Panc1 (cell line): ENCODE results near the gene DCHS2. TPM values are rescaled to one million over a fixed set of nuclear protein-coding genes. Genes with fewer than 3 reads are reported as not detected.

Experiments
- ATAC-seq: fragments of 200-7000 bp; cut with Tn5 transposase; 2 replicates; pipeline ENCODE4 v1.9.1; 2020; ENCODE audit warnings: mild to moderate bottlenecking, moderate library complexity
- BruUV-seq: library from RNA; stranded (reverse); fragments of 400-500 nt; replicated peaks from 2 replicates; lab custom pipeline; 2021; lab: Mats Ljungman, UMichigan
- CTCF ChIA-PET: fragments of 300-600 bp; sonication (Branson Sonifier 250); formaldehyde crosslinking; loops from one replicate; lab custom pipeline; 2022; ENCODE audit warnings: antibody characterized with exemption; lab: Charles Lee
- POLR2A ChIA-PET: fragments of 300-600 bp; sonication (Branson Sonifier 250); formaldehyde crosslinking; loops from one replicate; lab custom pipeline; 2022; ENCODE audit warnings: antibody characterized with exemption; lab: Charles Lee
- DNase-seq: peaks from one replicate; pipeline ENCODE4 v3.0.0-alpha.2; 2010; ENCODE audit warnings: low read depth, low spot score
- H3K27ac ChIP-seq: 2 replicates; pipeline ENCODE4 v1.5.1; 2011; ENCODE audit warnings: mild to moderate bottlenecking, low read length, inconsistent platforms
- H3K27me3 ChIP-seq: fragments of 200-500 bp; sonication (Bioruptor generic); 2 replicates; pipeline ENCODE4 v1.6.0; 2014; ENCODE audit warnings: low read length, inconsistent platforms; ENCODE audit not compliant: control insufficient read depth, insufficient read depth
- H3K36me3 ChIP-seq: fragments of 200-500 bp; sonication (Bioruptor generic); 2 replicates; pipeline ENCODE4 v1.5.1; 2014; ENCODE audit warnings: inconsistent platforms, mild to moderate bottlenecking, low read length, moderate library complexity; ENCODE audit not compliant: control insufficient read depth, insufficient read depth
- H3K4me1 ChIP-seq: 2 replicates; pipeline ENCODE4 v1.5.1; 2011; ENCODE audit warnings: inconsistent platforms, mild to moderate bottlenecking, low read length, moderate library complexity; ENCODE audit not compliant: control insufficient read depth, insufficient read depth
- H3K4me3 ChIP-seq, 2 experiments: 2 replicates each; pipeline ENCODE4 v1.5.1; 2011 to 2012; ENCODE audit warnings: low read depth in 2 of 2, low read length in 2 of 2, mild to moderate bottlenecking in 2 of 2, inconsistent platforms in 1 of 2, moderate library complexity in 1 of 2
- H3K9me3 ChIP-seq: fragments of 200-500 bp; sonication (Bioruptor generic); 2 replicates; pipeline ENCODE4 v1.5.1; 2014; ENCODE audit warnings: low read depth, mild to moderate bottlenecking, inconsistent platforms, low read length, moderate library complexity; ENCODE audit not compliant: control insufficient read depth, insufficient read depth
- CTCF ChIP-seq: fragments of 450-650 bp; IDR thresholded peaks from 2 replicates; pipeline ENCODE4 v1.5.1; 2017; ENCODE audit warnings: mild to moderate bottlenecking
- POLR2AphosphoS5 ChIP-seq: IDR thresholded peaks from 2 replicates; pipeline ENCODE4 v1.6.1; 2012; ENCODE audit warnings: mild to moderate bottlenecking, low read depth, low read length, moderate library complexity
- REST ChIP-seq, 2 experiments: IDR thresholded peaks; 2 replicates each; pipeline ENCODE4 v1.6.1; 2011 to 2012; ENCODE audit warnings: low read depth in 2 of 2, control low read depth in 1 of 2, low read length in 1 of 2, mild to moderate bottlenecking in 1 of 2, moderate library complexity in 1 of 2; ENCODE audit not compliant: insufficient read depth in 1 of 2
- SIN3A ChIP-seq: IDR thresholded peaks from 2 replicates; pipeline ENCODE4 v1.6.1; 2012; ENCODE audit warnings: low read depth, mild to moderate bottlenecking, low read length, moderate library complexity, borderline replicate concordance; ENCODE audit not compliant: insufficient read depth
- TCF7L2 ChIP-seq: IDR thresholded peaks from 2 replicates; pipeline ENCODE4 v1.6.1; 2011; ENCODE audit warnings: mild to moderate bottlenecking, low read depth, low read length, inconsistent platforms
- in situ Hi-C: cut with HindIII; loops from 2 replicates; pipeline ENCODE4 v1.10.0; 2016; ENCODE audit warnings: low sequenced_read_pairs, low pct_unique_long_range_greater_than_20kb
- intact Hi-C: fragments of 100-400 bp; cut with micrococcal nuclease; formaldehyde crosslinking; loops from one replicate; pipeline ENCODE4 v1.10.0; 2022; ENCODE audit not compliant: unreplicated experiment
- total RNA-seq: library from RNA; stranded (reverse); gene quantifications from one replicate; pipeline ENCODE4 v1.2.1, GENCODE V29; 2021; ENCODE audit not compliant: unreplicated experiment

DCHS2 gene
- total RNA-seq, 1 experiment from 2014 or later = not detected

GRCh38 chr4:154254999-154255398 is 236.6 kb downstream of the DCHS2 start:
- ChIA-PET POLR2A (no interaction called here), CTCF (no interaction called here)
- TF ChIP-seq CTCF = peak; percentile 8; the same call in 1 of the 2 replicates
- TF ChIP-seq REST (IDR thresholded peaks at IDR 0.05; ENCODE audit: insufficient read depth in 1 of 2, low read depth in 2 of 2, low read length in 1 of 2) = no peak
- TF ChIP-seq TCF7L2 = no peak
- TF ChIP-seq POLR2AphosphoS5 = no peak
- TF ChIP-seq SIN3A = no peak
- no peaks in the 10 kb centered on the region for H3K9me3 ChIP-seq
- intact Hi-C loops (no loop called here), in situ Hi-C loops (no loop called here)
- BruUV-seq = no TSS peak
- no peak for ATAC-seq
- H3K27ac ChIP-seq = no peak overlapping the region
- no peak overlapping the region for H3K4me3 ChIP-seq
- H3K36me3 ChIP-seq = no peaks in the 10 kb centered on the region
- H3K4me1 ChIP-seq = no peaks in the 10 kb centered on the region
- no peaks in the 10 kb centered on the region for H3K27me3 ChIP-seq
- no peak for DNase-seq

GRCh38 chr4:154234576-154234975 is 257.0 kb downstream of the DCHS2 start:
- Histone ChIP-seq H3K27me3 (no peaks in the 10 kb centered on the region), H3K4me1 (no peaks in the 10 kb centered on the region), H3K27ac (no peak overlapping the region), H3K9me3 (no peaks in the 10 kb centered on the region), H3K36me3 (no peaks in the 10 kb centered on the region), H3K4me3 (no peak overlapping the region)
- ChIA-PET POLR2A (no interaction called here), CTCF (no interaction called here)
- intact Hi-C loops = no loop called here
- DNase-seq (no peak), ATAC-seq (no peak)
- TF ChIP-seq POLR2AphosphoS5 (no peak), TCF7L2 (no peak), REST (IDR thresholded peaks at IDR 0.05; ENCODE audit: insufficient read depth in 1 of 2, low read depth in 2 of 2, low read length in 1 of 2) (no peak), SIN3A (no peak), CTCF (no peak)
- in situ Hi-C loops = no loop called here
- BruUV-seq = no TSS peak
